Karpas-422 (cell line): ENCODE results near the gene OLFM1. TPM values are rescaled to one million over a fixed set of nuclear protein-coding genes. Genes with fewer than 3 reads are reported as not detected.

Source experiments
- DNase-seq: peaks from one replicate; pipeline ENCODE4 v3.0.0-alpha.2; 2015
- H2AFZ ChIP-seq: fragments of 200-600 bp; sonication (generic); 2 replicates; pipeline ENCODE4 v1.6.1; 2014; ENCODE audit warnings: antibody characterized with exemption, low read length, mixed read lengths
- H3K27ac ChIP-seq: fragments of 200-600 bp; sonication (generic); 2 replicates; pipeline ENCODE4 v1.5.1; 2014; ENCODE audit warnings: mild to moderate bottlenecking, low read length, moderate library complexity
- H3K27me3 ChIP-seq: fragments of 200-600 bp; sonication (generic); 2 replicates; pipeline ENCODE4 v1.6.1; 2014; ENCODE audit warnings: low read length, mixed read lengths
- H3K36me3 ChIP-seq: fragments of 200-600 bp; sonication (generic); 2 replicates; pipeline ENCODE4 v1.6.1; 2014; ENCODE audit warnings: low read length, mixed read lengths; ENCODE audit not compliant: insufficient read depth
- H3K4me1 ChIP-seq: fragments of 200-600 bp; sonication (generic); 2 replicates; pipeline ENCODE4 v1.6.1; 2014; ENCODE audit warnings: mild to moderate bottlenecking, low read length, mixed read lengths
- H3K4me2 ChIP-seq: fragments of 200-600 bp; sonication (generic); 2 replicates; pipeline ENCODE4 v1.6.1; 2014; ENCODE audit warnings: low read length, low read depth, mild to moderate bottlenecking; ENCODE audit not compliant: poor library complexity, severe bottlenecking
- H3K4me3 ChIP-seq: fragments of 200-600 bp; sonication (generic); 2 replicates; pipeline ENCODE4 v1.5.1; 2014; ENCODE audit warnings: mild to moderate bottlenecking, antibody characterized with exemption, low read length, mixed read lengths
- H3K79me2 ChIP-seq: fragments of 200-600 bp; sonication (generic); 2 replicates; pipeline ENCODE4 v1.6.1; 2014; ENCODE audit warnings: mild to moderate bottlenecking, low read length, mixed read lengths
- H3K9ac ChIP-seq: fragments of 200-600 bp; sonication (generic); 2 replicates; pipeline ENCODE4 v1.6.0; 2014; ENCODE audit warnings: low read length
- H3K9me2 ChIP-seq: fragments of 200-600 bp; sonication (generic), shearing (Covaris generic); replicated peaks from 2 replicates; pipeline ENCODE4 v1.6.0; 2014; ENCODE audit warnings: mild to moderate bottlenecking, low read length, moderate library complexity; ENCODE audit not compliant: insufficient read depth
- H3K9me3 ChIP-seq: fragments of 300-700, 200-600 bp; sonication (generic); 2 replicates; pipeline ENCODE4 v1.6.1; 2014; ENCODE audit warnings: low read length, mixed read lengths
- H4K20me1 ChIP-seq: fragments of 200-600 bp; sonication (generic); 2 replicates; pipeline ENCODE4 v1.6.1; 2014; ENCODE audit warnings: mild to moderate bottlenecking, antibody characterized with exemption, low read length, low read depth; ENCODE audit not compliant: insufficient read depth
- total RNA-seq: library from RNA; depleted of rRNA; stranded (reverse); fragments of >200 nt; shearing (Covaris generic); gene quantifications from 2 replicates; pipeline ENCODE4 v1.2.3, GENCODE V29; 2014; ENCODE audit warnings: low replicate concordance

Gene OLFM1
- total RNA-seq, 1 experiment from 2014 or later: not detected

DNA sequence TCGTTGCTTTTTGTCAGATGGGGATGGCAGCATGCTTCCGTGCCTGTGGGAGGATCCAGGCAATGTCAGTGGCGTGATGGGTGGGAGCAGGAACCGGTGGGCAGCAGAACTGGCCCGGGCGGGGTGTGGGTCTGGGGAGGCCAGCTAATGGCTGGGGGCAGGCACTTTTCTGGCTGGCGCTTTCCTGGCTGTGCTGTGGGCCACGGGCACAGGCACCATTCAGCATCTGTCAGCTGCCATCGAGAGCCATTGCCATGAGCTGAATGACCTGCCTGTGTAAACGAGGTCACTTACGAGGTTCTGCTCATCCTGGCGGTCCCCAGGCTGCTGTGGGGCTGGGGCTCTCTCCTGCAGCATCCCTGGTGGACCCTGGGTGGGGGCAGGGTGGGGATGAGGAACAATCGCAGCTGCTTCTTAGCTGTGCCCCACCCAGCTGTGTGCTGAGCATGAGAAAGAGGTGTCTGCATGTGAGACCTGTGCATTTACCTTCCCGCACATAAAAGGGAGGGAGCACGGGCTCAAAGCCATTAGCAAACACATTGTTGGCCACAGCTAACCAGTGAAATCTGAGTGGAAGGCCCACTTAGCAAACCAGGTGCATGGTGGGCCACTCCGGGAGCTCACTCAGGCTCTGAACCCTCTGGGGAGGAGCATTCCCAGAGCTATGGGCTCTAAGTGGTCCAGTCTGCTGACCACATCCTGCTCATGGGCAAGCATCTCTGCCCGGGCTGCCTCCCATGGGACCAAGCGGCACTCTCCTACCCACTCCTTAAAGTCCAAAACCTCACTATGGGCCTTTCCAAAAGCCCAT, 41.3 kb upstream of the OLFM1 start:
- DNase-seq: no peak
- H3K4me3 ChIP-seq: no peak overlapping the region
- H3K9me3 ChIP-seq: no peaks in the 10 kb centered on the region
- no peaks in the 10 kb centered on the region for H3K27me3 ChIP-seq
- H3K9me2 ChIP-seq: no peaks in the 10 kb centered on the region
- H3K4me1 ChIP-seq: no peaks in the 10 kb centered on the region
- no peak overlapping the region for H3K27ac ChIP-seq
- H3K79me2 ChIP-seq: no peaks in the 10 kb centered on the region
- no peak overlapping the region for H3K9ac ChIP-seq
- H3K36me3 ChIP-seq: no peaks in the 10 kb centered on the region
- H2AFZ ChIP-seq: no peak overlapping the region
- no peak overlapping the region for H3K4me2 ChIP-seq
- H4K20me1 ChIP-seq: no peaks in the 10 kb centered on the region

- DNase-seq: no peak
- Histone ChIP-seq H3K4me3 (no peak overlapping the region), H4K20me1 (no peaks in the 10 kb centered on the region), H3K27ac (no peak overlapping the region), H3K27me3 (no peaks in the 10 kb centered on the region), H3K79me2 (no peaks in the 10 kb centered on the region), H3K9ac (no peak overlapping the region), H3K4me1 (no peaks in the 10 kb centered on the region), H3K36me3 (no peaks in the 10 kb centered on the region), H2AFZ (no peak overlapping the region), H3K9me2 (no peaks in the 10 kb centered on the region), H3K4me2 (no peak overlapping the region), H3K9me3 (no peaks in the 10 kb centered on the region)
These were observed 40.6 kb upstream of the OLFM1 start for GRCh38 chr9:135046739-135047350.

- no peak overlapping the region for H3K4me2 ChIP-seq
- H3K79me2 ChIP-seq: no peaks in the 10 kb centered on the region
- no peaks in the 10 kb centered on the region for H3K4me1 ChIP-seq
- no peaks in the 10 kb centered on the region for H4K20me1 ChIP-seq
- H2AFZ ChIP-seq: no peak overlapping the region
- no peaks in the 10 kb centered on the region for H3K27me3 ChIP-seq
- H3K36me3 ChIP-seq: no peaks in the 10 kb centered on the region
- H3K4me3 ChIP-seq: no peak overlapping the region
- no peaks in the 10 kb centered on the region for H3K9me2 ChIP-seq
- no peak overlapping the region for H3K27ac ChIP-seq
- H3K9ac ChIP-seq: no peak overlapping the region
- no peak for DNase-seq
- H3K9me3 ChIP-seq: no peaks in the 10 kb centered on the region
These were observed 39.9 kb upstream of the OLFM1 start for GRCh38 chr9:135047521-135047920.

- no peak overlapping the region for H3K9ac ChIP-seq
- H3K9me2 ChIP-seq: no peaks in the 10 kb centered on the region
- H3K79me2 ChIP-seq: no peaks in the 10 kb centered on the region
- H4K20me1 ChIP-seq: no peaks in the 10 kb centered on the region
- no peak overlapping the region for H3K4me3 ChIP-seq
- no peak for DNase-seq
- no peaks in the 10 kb centered on the region for H3K4me1 ChIP-seq
- H3K36me3 ChIP-seq: no peaks in the 10 kb centered on the region
- H2AFZ ChIP-seq: no peak overlapping the region
- no peak overlapping the region for H3K4me2 ChIP-seq
- H3K27ac ChIP-seq: no peak overlapping the region
- no peaks in the 10 kb centered on the region for H3K27me3 ChIP-seq
- H3K9me3 ChIP-seq: no peaks in the 10 kb centered on the region
These were observed 39.3 kb upstream of the OLFM1 start for GRCh38 chr9:135048046-135048757.

GRCh38 chr9:135048758-135049444, 38.6 kb upstream of the OLFM1 start:
- Histone ChIP-seq H3K4me3 (no peak overlapping the region), H4K20me1 (no peaks in the 10 kb centered on the region), H3K9ac (no peak overlapping the region), H3K27ac (no peak overlapping the region), H3K9me2 (no peaks in the 10 kb centered on the region), H3K4me2 (no peak overlapping the region), H3K9me3 (no peaks in the 10 kb centered on the region), H3K36me3 (no peaks in the 10 kb centered on the region), H3K79me2 (no peaks in the 10 kb centered on the region), H3K4me1 (no peaks in the 10 kb centered on the region), H2AFZ (no peak overlapping the region), H3K27me3 (no peaks in the 10 kb centered on the region)
- DNase-seq: no peak

GRCh38 chr9:135049460-135049859, 38.0 kb upstream of the OLFM1 start:
- DNase-seq: no peak
- no peaks in the 10 kb centered on the region for H3K4me1 ChIP-seq
- no peak overlapping the region for H3K9ac ChIP-seq
- H3K79me2 ChIP-seq: no peaks in the 10 kb centered on the region
- no peaks in the 10 kb centered on the region for H3K9me3 ChIP-seq
- H4K20me1 ChIP-seq: no peaks in the 10 kb centered on the region
- H3K36me3 ChIP-seq: no peaks in the 10 kb centered on the region
- H2AFZ ChIP-seq: no peak overlapping the region
- H3K27me3 ChIP-seq: no peaks in the 10 kb centered on the region
- no peak overlapping the region for H3K27ac ChIP-seq
- H3K9me2 ChIP-seq: no peaks in the 10 kb centered on the region
- no peak overlapping the region for H3K4me2 ChIP-seq
- no peak overlapping the region for H3K4me3 ChIP-seq

GRCh38 chr9:135050072-135050990, 37.1 kb upstream of the OLFM1 start:
- H3K27ac ChIP-seq: no peak overlapping the region
- no peaks in the 10 kb centered on the region for H4K20me1 ChIP-seq
- H3K36me3 ChIP-seq: no peaks in the 10 kb centered on the region
- H2AFZ ChIP-seq: no peak overlapping the region
- H3K79me2 ChIP-seq: no peaks in the 10 kb centered on the region
- no peak overlapping the region for H3K4me2 ChIP-seq
- H3K4me3 ChIP-seq: no peak overlapping the region
- no peaks in the 10 kb centered on the region for H3K4me1 ChIP-seq
- no peak overlapping the region for H3K9ac ChIP-seq
- no peaks in the 10 kb centered on the region for H3K27me3 ChIP-seq
- no peaks in the 10 kb centered on the region for H3K9me3 ChIP-seq
- no peaks in the 10 kb centered on the region for H3K9me2 ChIP-seq
- DNase-seq: no peak
